Stomach (tissue), 4 donors: ENCODE data around the gene KSR2.

Experiments
- CTCF ChIP-seq, 7 experiments: fragments of 450-650 bp in 4 of 7; fragments of 200-600 bp in 3 of 7; sonication (generic) in 3 of 7; IDR thresholded peaks; one replicate each; pipeline ENCODE4 v1.5.1; 2016 to 2019; ENCODE audit warnings: antibody characterized with exemption in 7 of 7, control low read depth in 2 of 7, mild to moderate bottlenecking in 1 of 7
- POLR2A ChIP-seq, 4 donors: fragments of 450-650 bp; IDR thresholded peaks; one replicate each; pipeline ENCODE4 v1.6.1; 2016; ENCODE audit warnings: antibody characterized with exemption in 4 of 4, control low read depth in 2 of 4, mild to moderate bottlenecking in 1 of 4, moderate library complexity in 1 of 4
- POLR2AphosphoS5 ChIP-seq, 3 donors: sonication (generic); formaldehyde crosslinking; IDR thresholded peaks; one replicate each; pipeline ENCODE4 v1.6.1; 2016; ENCODE audit warnings: antibody characterized with exemption in 3 of 3

- TF ChIP-seq POLR2AphosphoS5 (IDR thresholded peaks at IDR 0.05) (no peak), CTCF (IDR thresholded peaks at IDR 0.05) (no peak), POLR2A (IDR thresholded peaks at IDR 0.05) (no peak)
Measured at GRCh38 chr12:117572755-117573154, 396.0 kb downstream of the KSR2 start.
